Osteoblast (primary cell): ENCODE results near the gene TBC1D9. TPM values are rescaled to one million over a fixed set of nuclear protein-coding genes. Genes with fewer than 3 reads are reported as not detected.
"Not testable (repeated sequence)": the region's sequence is repeated elsewhere in the genome, so short reads cannot be mapped to it uniquely, and the experiment has no call there.

Source experiments
- DNase-seq: peaks from one replicate; pipeline ENCODE4 v3.0.0; 2011; ENCODE audit warnings: low spot score, mixed read lengths; ENCODE audit not compliant: insufficient read length; ENCODE audit errors: missing footprints
- H2AFZ ChIP-seq: 2 replicates; pipeline ENCODE4 v1.6.0; 2011; ENCODE audit warnings: mild to moderate bottlenecking, low read length
- H3K27ac ChIP-seq: 2 replicates; pipeline ENCODE4 v1.5.1; 2011; ENCODE audit warnings: mild to moderate bottlenecking, low read depth, low read length, moderate library complexity
- H3K27me3 ChIP-seq: 2 replicates; pipeline ENCODE4 v1.6.0; 2012; ENCODE audit warnings: mild to moderate bottlenecking, control low read depth, inconsistent platforms, low read length, moderate library complexity; ENCODE audit not compliant: insufficient read depth
- H3K36me3 ChIP-seq: 2 replicates; pipeline ENCODE4 v1.5.1; 2011; ENCODE audit warnings: mild to moderate bottlenecking, low read length, control low read depth, moderate library complexity; ENCODE audit not compliant: insufficient read depth
- H3K4me1 ChIP-seq: 2 replicates; pipeline ENCODE4 v1.5.1; 2011; ENCODE audit warnings: mild to moderate bottlenecking, low read length, control low read depth, moderate library complexity; ENCODE audit not compliant: insufficient read depth
- H3K4me2 ChIP-seq: 2 replicates; pipeline ENCODE4 v1.6.0; 2011; ENCODE audit warnings: mild to moderate bottlenecking, low read length; ENCODE audit not compliant: insufficient read depth
- H3K4me3 ChIP-seq: fragments of 200-600 bp; sonication (generic); 3 replicates; pipeline ENCODE4 v1.5.1; 2012; ENCODE audit warnings: mild to moderate bottlenecking, low read length, inconsistent platforms; ENCODE audit not compliant: insufficient read depth
- H3K79me2 ChIP-seq: 2 replicates; pipeline ENCODE4 v1.6.0; 2012; ENCODE audit warnings: mild to moderate bottlenecking, low read length, control low read depth, inconsistent platforms; ENCODE audit not compliant: insufficient read depth
- H3K9me3 ChIP-seq: 2 replicates; pipeline ENCODE4 v1.5.1; 2011; ENCODE audit warnings: low read depth, low read length, control low read depth
- H4K20me1 ChIP-seq: 2 replicates; pipeline ENCODE4 v1.6.0; 2012; ENCODE audit warnings: mild to moderate bottlenecking, low read length, control low read depth; ENCODE audit not compliant: insufficient read depth
- CTCF ChIP-seq: IDR thresholded peaks from 2 replicates; pipeline ENCODE4 v1.5.1; 2011; ENCODE audit warnings: mild to moderate bottlenecking, low read depth, low read length, moderate library complexity; ENCODE audit errors: extremely low read depth
- total RNA-seq: library from RNA; depleted of rRNA; stranded (reverse); fragments of >200 nt; gene quantifications from 2 replicates; pipeline ENCODE4 v1.2.3, GENCODE V29; 2012

The TBC1D9 gene
- total RNA-seq, 1 donor: 19.5 TPM

- TF ChIP-seq CTCF: no peak
- no peak overlapping the region for H3K4me2 ChIP-seq
- no peak for DNase-seq
- no peaks in the 10 kb centered on the region for H3K4me1 ChIP-seq
- H3K4me3 ChIP-seq: no peak overlapping the region
- no peaks in the 10 kb centered on the region for H3K79me2 ChIP-seq
- no peaks in the 10 kb centered on the region for H3K9me3 ChIP-seq
- no peak overlapping the region for H3K27ac ChIP-seq
- H3K36me3 ChIP-seq: no peaks in the 10 kb centered on the region
- peaks cover 10% of the 10 kb centered on the region for H3K27me3 ChIP-seq
- no peak overlapping the region for H2AFZ ChIP-seq
- H4K20me1 ChIP-seq: no peaks in the 10 kb centered on the region
Measured at GRCh38 chr4:140789759-140790158, 33.6 kb upstream of the TBC1D9 start.

GRCh38 chr4:140782787-140783186, 26.6 kb upstream of the TBC1D9 start:
- not testable (repeated sequence) for H3K36me3 ChIP-seq

GRCh38 chr4:140781596-140781995, 25.4 kb upstream of the TBC1D9 start:
- Histone ChIP-seq H3K27ac (no peak overlapping the region), H4K20me1 (no peaks in the 10 kb centered on the region), H3K36me3 (no peaks in the 10 kb centered on the region), H3K79me2 (no peaks in the 10 kb centered on the region), H3K4me1 (no peaks in the 10 kb centered on the region), H3K4me2 (no peak overlapping the region), H3K27me3 (no peaks in the 10 kb centered on the region), H3K9me3 (no peaks in the 10 kb centered on the region), H3K4me3 (no peak overlapping the region), H2AFZ (no peak overlapping the region)
- no peak for TF ChIP-seq CTCF
- DNase-seq: no peak

More at GRCh38 chr4:140782787-140783186, 26.6 kb upstream of the TBC1D9 start:
- not testable (repeated sequence) for H3K27ac ChIP-seq, DNase-seq, H3K9me3 ChIP-seq, H3K4me2 ChIP-seq, H3K27me3 ChIP-seq, H4K20me1 ChIP-seq, H3K79me2 ChIP-seq, H3K4me1 ChIP-seq, H2AFZ ChIP-seq, H3K4me3 ChIP-seq

GRCh38 chr4:140777894-140778293, 21.7 kb upstream of the TBC1D9 start:
- H3K4me1 ChIP-seq: no peaks in the 10 kb centered on the region
- no peaks in the 10 kb centered on the region for H3K9me3 ChIP-seq
- no peak for DNase-seq
- no peak overlapping the region for H3K4me3 ChIP-seq
- H3K27ac ChIP-seq: no peak overlapping the region
- no peak overlapping the region for H3K4me2 ChIP-seq
- no peaks in the 10 kb centered on the region for H3K79me2 ChIP-seq
- H2AFZ ChIP-seq: no peak overlapping the region
- no peaks in the 10 kb centered on the region for H4K20me1 ChIP-seq
- H3K27me3 ChIP-seq: no peaks in the 10 kb centered on the region
- no peak for TF ChIP-seq CTCF
- no peaks in the 10 kb centered on the region for H3K36me3 ChIP-seq

- Histone ChIP-seq H3K27me3 (no peaks in the 10 kb centered on the region), H3K9me3 (no peaks in the 10 kb centered on the region), H3K36me3 (no peaks in the 10 kb centered on the region), H3K4me2 (no peak overlapping the region), H3K4me1 (no peaks in the 10 kb centered on the region), H3K79me2 (no peaks in the 10 kb centered on the region), H3K27ac (no peak overlapping the region), H3K4me3 (no peak overlapping the region), H2AFZ (no peak overlapping the region), H4K20me1 (no peaks in the 10 kb centered on the region)
- TF ChIP-seq CTCF: no peak
- no peak for DNase-seq
Measured at GRCh38 chr4:140777386-140777785, 21.2 kb upstream of the TBC1D9 start.
